Pancreas (tissue), 10 donors: ENCODE data around the gene DGKQ. TPM values are rescaled to one million over a fixed set of nuclear protein-coding genes. Genes with fewer than 3 reads are reported as not detected.

ENCODE experiments used
- ATAC-seq, 4 donors: fragments of 200-7000 bp; cut with Tn5 transposase; one replicate each; pipeline versions ENCODE4 v1.8.0 to v1.9.1; 2020; ENCODE audit warnings: mild to moderate bottlenecking in 4 of 4, moderate library complexity in 4 of 4
- DNase-seq, 6 donors: peaks; one replicate each; pipeline ENCODE4 v3.0.0-alpha.2; 2020
- FAIRE-seq: peaks from 2 replicates; lab custom pipeline; 2012; peaks lifted over from hg19 to GRCh38; lab: Jason Lieb, UNC
- H3K27ac ChIP-seq, 4 donors: fragments of 200-600 bp; sonication (generic); 1 replicate in 3 of 4; 2 replicates in 1 of 4; pipeline versions ENCODE4 v1.5.0 to v1.8.0; 2020
- H3K27me3 ChIP-seq, 4 donors: fragments of 200-600 bp; one replicate each; pipeline ENCODE4 v1.8.0; 2021
- H3K36me3 ChIP-seq, 3 donors: fragments of 200-600 bp; sonication (generic) in 1 of 3; one replicate each; pipeline versions ENCODE4 v1.5.0 to v1.8.0; 2020 to 2021
- H3K4me1 ChIP-seq, 3 donors: fragments of 200-600 bp; one replicate each; pipeline ENCODE4 v1.8.0; 2021
- H3K4me3 ChIP-seq, 4 donors: fragments of 200-600 bp; sonication (generic) in 2 of 4; one replicate each; pipeline versions ENCODE4 v1.5.0 to v1.8.0; 2020 to 2021
- H3K9me3 ChIP-seq, 4 donors: fragments of 200-600 bp; one replicate each; pipeline ENCODE4 v1.8.0; 2021
- WGBS, 2 donors: extraction: QIAGEN DNeasy Blood & Tissue Kit; methylation state at CpG; one replicate each; pipeline ENCODE4 v1.1.7; 2013; 5-methylcytosine and 5-hydroxymethylcytosine counted together
- intact Hi-C, 3 donors: fragments of 100-400 bp; cut with DNase I; formaldehyde crosslinking; loops; one replicate each; pipeline versions ENCODE4 v1.11.1 to v1.14.2; 2022
- polyA plus RNA-seq, 2 donors: library from polyadenylated mRNA; stranded (reverse); fragments of 200-250 nt; gene quantifications; one replicate each; pipeline ENCODE4 v1.2.3, GENCODE V29; 2013
- total RNA-seq, 6 donors: library from RNA; stranded (reverse); fragmentation: NEBNext Ultra II Directional in 4 of 6; extraction: Animal tissue kit (Norgen Biotek cat#: 25700) in 4 of 6; gene quantifications; one replicate each; pipeline versions ENCODE4 v1.2.1 to v1.2.4, GENCODE V29; 2021 to 2023
- TF ChIP-seq, protein P1 (sequence below), 4 donors: fragments of 200-600 bp; sonication (generic) in 3 of 4; IDR thresholded peaks; one replicate each; pipeline versions ENCODE4 v1.5.0 to v1.8.0; 2021; ENCODE audit warnings: antibody characterized with exemption in 4 of 4
- donor health status: healthy with polysubstance abuse.
- donor health status: DM: no; HTN: no; CAD: no; lungs with moderate emphysema.
- donor health status: DM: no; HTN: no; CAD: no.
- donor health status: control.
- donor health status: control.
- donor health status: Bipolar disorder and iron deficiency.
- donor health status: DM: yes; HTN: yes; CAD: no.
- donor health status: DM: no; HTN: no; CAD: no.
- donor health status: DM: no; HTN: no; CAD: no.
- donor health status: DM: yes; HTN: yes; CAD: no.

DGKQ gene
- total and polyA plus RNA-seq, 8 donors, result 5.7 to 11.7 (median 9.0) TPM

DNA sequence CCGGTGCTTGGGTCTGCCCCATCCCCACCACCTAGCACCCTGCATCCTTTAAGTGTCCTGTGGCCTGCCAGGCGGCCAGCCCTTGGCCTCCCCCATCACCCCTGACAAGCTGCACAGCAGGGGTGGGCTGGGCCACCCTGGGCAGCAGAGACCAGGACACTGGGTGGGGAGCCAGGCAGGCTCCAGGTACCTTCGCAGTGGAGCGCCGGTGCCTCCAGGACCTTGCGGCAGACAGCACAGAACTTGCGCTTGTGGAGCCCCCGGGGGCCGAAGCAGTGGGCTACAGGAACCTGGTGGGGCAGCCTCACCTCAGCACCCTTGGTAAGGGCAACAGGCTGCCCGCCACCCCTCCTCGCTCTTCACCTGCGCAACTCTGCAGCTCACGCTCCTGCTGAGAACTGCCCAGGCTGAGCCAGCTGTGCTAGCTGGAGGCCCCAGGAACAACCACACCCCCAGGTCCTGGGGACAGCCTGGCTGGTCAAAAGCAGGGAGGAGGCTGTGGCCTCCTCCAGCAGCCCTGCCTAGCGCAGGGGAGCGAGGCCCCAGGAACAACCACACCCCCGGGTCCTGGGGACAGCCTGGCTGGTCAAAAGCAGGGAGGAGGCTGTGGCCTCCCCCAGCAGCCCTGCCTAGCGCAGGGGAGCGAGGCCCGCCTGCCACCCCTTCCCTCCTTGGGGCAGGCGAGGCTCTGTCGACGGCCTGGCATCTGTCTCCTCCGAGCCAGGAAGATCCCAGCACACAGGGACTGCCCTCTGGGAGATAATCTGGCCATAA is 4.6 kb downstream of the DGKQ start:
- Histone ChIP-seq H3K9me3 (no peaks in the 10 kb centered on the region), H3K4me3 (no peak overlapping the region), H3K36me3 (peaks cover 0 to 8% (median 0%) of the 10 kb centered on the region in 3 donors), H3K4me1 (peaks cover 10 to 17% (median 10%) of the 10 kb centered on the region in 3 donors), H3K27ac (no peak overlapping the region), H3K27me3 (no peaks in the 10 kb centered on the region)
- ATAC-seq (peak in 2 of 4 donors; percentile 39 to 42), DNase-seq (peak in 3 of 6 donors; percentile 57 to 77 (median 68)), FAIRE-seq (no peak)
- 56 to 68% methylated on average over 20 to 23 of the region's 23 CpGs for WGBS, 2 donors
- intact Hi-C loops, result no loop called here
- TF ChIP-seq, protein P1, sequence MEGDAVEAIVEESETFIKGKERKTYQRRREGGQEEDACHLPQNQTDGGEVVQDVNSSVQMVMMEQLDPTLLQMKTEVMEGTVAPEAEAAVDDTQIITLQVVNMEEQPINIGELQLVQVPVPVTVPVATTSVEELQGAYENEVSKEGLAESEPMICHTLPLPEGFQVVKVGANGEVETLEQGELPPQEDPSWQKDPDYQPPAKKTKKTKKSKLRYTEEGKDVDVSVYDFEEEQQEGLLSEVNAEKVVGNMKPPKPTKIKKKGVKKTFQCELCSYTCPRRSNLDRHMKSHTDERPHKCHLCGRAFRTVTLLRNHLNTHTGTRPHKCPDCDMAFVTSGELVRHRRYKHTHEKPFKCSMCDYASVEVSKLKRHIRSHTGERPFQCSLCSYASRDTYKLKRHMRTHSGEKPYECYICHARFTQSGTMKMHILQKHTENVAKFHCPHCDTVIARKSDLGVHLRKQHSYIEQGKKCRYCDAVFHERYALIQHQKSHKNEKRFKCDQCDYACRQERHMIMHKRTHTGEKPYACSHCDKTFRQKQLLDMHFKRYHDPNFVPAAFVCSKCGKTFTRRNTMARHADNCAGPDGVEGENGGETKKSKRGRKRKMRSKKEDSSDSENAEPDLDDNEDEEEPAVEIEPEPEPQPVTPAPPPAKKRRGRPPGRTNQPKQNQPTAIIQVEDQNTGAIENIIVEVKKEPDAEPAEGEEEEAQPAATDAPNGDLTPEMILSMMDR (IDR thresholded peaks at IDR 0.05), result no peak

DNA sequence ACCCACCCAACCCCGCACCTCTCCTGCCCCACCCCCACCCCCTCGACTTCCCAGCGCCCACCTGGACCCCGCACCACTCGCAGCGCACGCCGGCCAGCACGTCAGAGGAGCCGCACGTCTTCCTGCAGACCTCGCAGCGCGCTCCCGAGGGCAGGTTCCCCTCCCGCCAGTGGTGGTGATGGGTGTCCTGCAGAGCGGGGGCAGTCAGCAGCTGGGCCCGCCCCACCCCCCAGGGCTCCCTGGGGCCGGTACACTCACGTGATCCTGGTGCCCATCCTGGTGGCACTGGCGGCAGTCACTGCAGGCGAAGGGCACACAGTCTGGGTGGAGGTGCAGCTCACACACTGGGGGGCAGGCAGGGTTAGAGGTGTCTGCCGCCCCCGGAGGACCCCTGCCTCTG is 5.1 kb downstream of the DGKQ start:
- FAIRE-seq, result no peak
- 35 to 38% methylated on average over 20 to 24 of the region's 24 CpGs for WGBS, 2 donors
- Histone ChIP-seq H3K4me3 (no peak overlapping the region), H3K36me3 (peaks cover 0 to 8% (median 0%) of the 10 kb centered on the region in 3 donors), H3K27me3 (no peaks in the 10 kb centered on the region), H3K9me3 (no peaks in the 10 kb centered on the region), H3K4me1 (peaks cover 10 to 17% (median 10%) of the 10 kb centered on the region in 3 donors), H3K27ac (no peak overlapping the region)
- intact Hi-C loops, result no loop called here
- TF ChIP-seq, protein P1 (IDR thresholded peaks at IDR 0.05), result no peak
- no peak for ATAC-seq
- DNase-seq, result peak in 1 of 6 donors; percentile 78

DNA sequence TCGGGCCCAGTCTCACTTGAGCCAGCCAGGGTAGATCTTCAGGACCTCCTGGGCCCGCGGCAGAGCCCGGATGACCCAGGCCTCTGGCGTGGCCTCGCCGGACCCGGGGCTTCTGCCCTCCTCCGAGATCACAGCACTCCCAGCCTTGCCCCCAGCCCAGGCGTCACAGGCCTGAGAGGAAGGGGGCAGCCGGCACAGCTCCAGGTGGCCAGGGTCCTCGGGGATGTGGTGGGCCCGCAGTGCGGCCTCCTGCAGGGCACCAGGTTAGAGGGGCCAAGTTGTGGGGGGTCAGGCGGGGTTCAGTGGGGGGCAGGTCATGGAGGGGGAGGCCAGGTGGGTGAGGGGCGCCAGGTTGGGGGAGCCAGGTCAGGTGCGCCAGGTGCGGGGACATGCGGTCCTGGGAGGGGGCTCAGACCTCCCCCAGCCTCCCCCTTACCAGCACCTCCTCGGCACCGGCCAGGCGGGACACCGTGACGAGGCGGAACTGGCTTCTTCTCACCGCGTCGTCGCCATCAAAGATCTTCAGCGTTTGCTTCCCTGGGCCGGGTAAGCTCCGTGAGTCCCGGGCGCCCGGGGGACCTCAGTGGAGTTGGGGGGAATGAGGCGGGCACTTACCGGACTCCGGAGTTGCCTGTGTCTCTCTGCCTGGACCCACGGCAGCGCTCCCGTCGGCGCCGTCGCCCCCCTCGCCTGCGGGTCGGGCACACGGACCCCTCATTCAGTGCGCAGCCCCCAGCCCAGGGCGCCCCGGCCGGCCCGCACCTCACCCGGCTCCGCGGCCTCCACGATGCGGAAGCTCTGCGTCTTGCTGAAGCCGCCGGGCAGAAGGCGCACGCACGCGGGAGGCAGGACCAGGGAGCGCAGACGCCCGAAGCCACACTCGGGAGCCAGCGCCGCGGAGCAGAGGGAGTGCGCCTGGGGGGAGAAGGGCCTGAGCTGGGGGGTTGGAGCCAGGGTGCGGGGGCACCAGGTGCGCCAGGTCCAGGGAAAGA is 6.0 kb downstream of the DGKQ start:
- peaks cover 0 to 8% (median 0%) of the 10 kb centered on the region in 3 donors for H3K36me3 ChIP-seq
- H3K9me3 ChIP-seq, result no peaks in the 10 kb centered on the region
- H3K4me1 ChIP-seq, result peaks cover 6 to 13% (median 9%) of the 10 kb centered on the region in 3 donors
- intact Hi-C loops, result no loop called here
- H3K27ac ChIP-seq, result no peak overlapping the region
- 68 to 69% methylated on average over 72 to 76 of the region's 76 CpGs for WGBS, 2 donors
- ATAC-seq (no peak), FAIRE-seq (no peak), DNase-seq (peak in 1 of 6 donors; percentile 79)
- no peaks in the 10 kb centered on the region for H3K27me3 ChIP-seq
- TF ChIP-seq, protein P1 (IDR thresholded peaks at IDR 0.05), result no peak
- H3K4me3 ChIP-seq, result no peak overlapping the region

DNA sequence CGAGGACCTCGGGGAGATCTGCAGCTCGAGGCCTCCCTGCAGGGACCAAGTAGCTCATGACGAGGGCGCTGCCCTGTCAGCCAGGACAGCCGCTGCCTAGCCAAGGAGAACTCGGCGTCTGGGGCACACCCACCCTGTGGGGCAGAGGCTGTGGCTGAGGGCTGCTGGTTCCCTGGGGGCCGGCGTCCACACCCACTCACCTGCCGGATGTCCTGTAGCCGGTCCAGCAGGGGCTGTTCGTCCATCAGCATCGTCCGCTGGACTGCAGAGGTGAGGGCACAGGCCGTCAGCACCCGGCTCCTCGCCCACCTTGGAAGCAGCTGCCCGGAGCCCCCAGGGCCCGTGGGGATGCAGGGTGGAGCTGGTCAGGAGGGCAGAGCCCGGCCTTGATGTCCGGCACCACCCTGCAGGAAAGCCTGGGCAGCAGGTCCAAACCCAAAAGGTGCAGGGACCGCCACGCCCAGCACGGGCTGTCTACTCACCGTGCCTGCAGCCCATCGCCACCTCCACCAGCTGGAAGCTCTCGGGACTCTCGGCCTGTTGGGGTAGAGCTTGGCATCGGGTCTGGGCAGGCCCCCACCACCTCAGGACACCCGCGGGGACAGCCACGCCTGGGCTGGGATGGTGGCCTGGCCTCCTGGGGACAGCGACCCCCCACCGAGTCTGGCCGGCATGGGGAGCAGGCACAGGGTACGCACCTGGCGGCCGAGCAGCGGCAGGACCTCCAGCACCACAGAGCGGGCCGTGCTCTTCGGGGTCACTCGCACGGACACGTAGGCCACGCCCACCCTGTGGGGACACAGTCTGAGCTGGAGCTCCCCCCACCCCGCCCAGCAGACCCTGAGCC is 6.9 kb downstream of the DGKQ start:
- ATAC-seq, result no peak
- Histone ChIP-seq H3K27ac (no peak overlapping the region), H3K36me3 (peaks cover 0 to 8% (median 0%) of the 10 kb centered on the region in 3 donors), H3K9me3 (no peaks in the 10 kb centered on the region), H3K4me3 (no peak overlapping the region), H3K27me3 (no peaks in the 10 kb centered on the region), H3K4me1 (peaks cover 0 to 4% (median 0%) of the 10 kb centered on the region in 3 donors)
- intact Hi-C loops, result no loop called here
- FAIRE-seq, result no peak
- TF ChIP-seq, protein P1 (IDR thresholded peaks at IDR 0.05), result no peak
- WGBS, 2 donors, result 92% methylated on average over 47 to 48 of the region's 48 CpGs
- peak in 1 of 6 donors; percentile 81 for DNase-seq
